ENCODE results near the gene CLDND2. TPM values are rescaled to one million over a fixed set of nuclear protein-coding genes. Genes with fewer than 3 reads are reported as not detected.
"Not testable (repeated sequence)": the region's sequence is repeated elsewhere in the genome, so short reads cannot be mapped to it uniquely, and the experiment has no call there.

The CLDND2 gene
- total RNA-seq, 4 donors from 2014 or later: not detected

DNA sequence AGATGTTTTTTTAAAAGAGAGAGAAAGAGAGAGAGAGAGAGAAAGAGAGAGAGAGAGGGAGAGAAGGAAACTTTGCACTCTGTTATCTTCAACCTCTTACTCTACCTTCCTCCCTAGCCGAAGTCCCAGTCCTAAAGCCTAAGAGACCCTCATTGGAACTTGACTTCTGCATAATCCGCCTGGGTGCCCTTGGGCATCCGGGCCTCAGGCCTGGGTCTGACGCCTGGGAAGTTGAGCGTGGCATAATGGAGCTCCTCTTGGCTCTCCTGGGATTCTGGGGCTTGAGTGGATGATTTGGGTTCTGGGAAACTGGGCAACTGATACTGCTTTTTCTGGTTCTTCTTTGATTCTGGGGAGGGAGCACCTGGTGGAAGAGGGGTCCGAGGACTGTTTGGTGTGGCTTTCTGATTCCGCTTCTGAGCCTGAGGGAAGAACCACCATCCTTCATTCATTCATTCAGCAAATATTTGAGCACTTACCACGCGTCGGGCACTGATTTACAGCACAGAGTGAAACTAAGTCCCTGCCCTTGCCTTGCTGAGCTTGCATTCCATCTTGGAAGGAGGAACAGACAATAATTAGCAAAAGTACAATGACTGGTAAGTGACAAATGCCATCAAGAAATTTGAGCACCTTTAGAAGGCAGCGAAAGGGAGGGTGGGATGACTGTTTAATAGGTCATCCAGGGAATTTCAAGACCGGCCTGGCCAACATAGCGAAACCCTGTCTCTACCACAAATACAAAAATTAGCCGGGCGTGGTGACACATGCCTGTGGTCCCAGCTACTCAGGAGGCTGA, 42.3 kb upstream of the CLDND2 start:
- Histone ChIP-seq H3K36me3 (no peaks in the 10 kb centered on the region), H3K27ac (no peak overlapping the region), H3K9me3 (no peaks in the 10 kb centered on the region), H3K27me3 (peaks cover 42% of the 10 kb centered on the region), H3K4me3 (no peak overlapping the region), H3K4me1 (no peaks in the 10 kb centered on the region)
- TF ChIP-seq POLR2A (IDR thresholded peaks at IDR 0.05) (no peak), POLR2AphosphoS5 (IDR thresholded peaks at IDR 0.05) (no peak), EP300 (IDR thresholded peaks at IDR 0.05) (no peak), CTCF (IDR thresholded peaks at IDR 0.05) (no peak)
- ATAC-seq: no peak
- WGBS, 2 donors (ENCODE audit: low coverage in 1 of 2): 85 to 88% methylated on average over 5 to 15 of the region's 15 CpGs

DNA sequence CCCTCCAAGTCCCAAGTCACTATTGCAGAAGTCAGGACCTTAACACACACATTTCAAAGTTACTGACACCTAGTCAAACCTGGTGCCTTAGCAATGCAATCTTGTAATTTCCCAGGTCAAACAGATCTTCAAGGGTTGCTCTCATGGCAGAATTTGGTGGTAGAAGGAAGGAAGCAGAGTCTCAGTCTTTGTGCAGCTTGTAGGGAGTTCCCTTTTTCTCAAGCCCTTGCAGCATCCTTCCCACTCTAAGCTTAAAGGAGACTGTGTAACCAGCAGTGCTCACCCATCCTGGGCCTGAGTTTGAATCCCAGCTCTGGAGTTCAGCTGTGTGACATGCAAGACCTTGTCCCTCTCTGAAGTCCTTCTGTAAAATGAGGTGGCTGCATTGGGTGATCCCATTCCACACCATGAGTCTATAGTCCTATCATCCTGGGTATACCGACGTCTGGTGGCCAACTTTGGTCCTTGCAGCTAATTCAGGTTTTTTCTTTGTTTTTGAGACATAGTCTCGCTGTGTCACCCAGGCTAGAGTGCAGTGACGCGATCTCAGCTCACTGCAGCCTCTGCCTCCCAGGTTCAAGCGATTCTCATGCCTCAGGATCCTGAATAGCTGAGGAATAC, 38.8 kb upstream of the CLDND2 start:
- Histone ChIP-seq H3K27ac (no peak overlapping the region), H3K27me3 (peaks cover 44% of the 10 kb centered on the region), H3K9me3 (peaks cover 0 to 6% (median 0%) of the 10 kb centered on the region in 3 donors), H3K4me1 (no peaks in the 10 kb centered on the region), H3K36me3 (no peaks in the 10 kb centered on the region), H3K4me3 (no peak overlapping the region)
- 28 to 45% methylated on average over 3 to 6 of the region's 6 CpGs for WGBS, 2 donors (ENCODE audit: low coverage in 1 of 2)
- peak; percentile 39 for ATAC-seq
- TF ChIP-seq POLR2A (IDR thresholded peaks at IDR 0.05) (no peak), CTCF (IDR thresholded peaks at IDR 0.05) (peak in 3 of 4 experiments; percentile 44 to 57 (median 49))

DNA sequence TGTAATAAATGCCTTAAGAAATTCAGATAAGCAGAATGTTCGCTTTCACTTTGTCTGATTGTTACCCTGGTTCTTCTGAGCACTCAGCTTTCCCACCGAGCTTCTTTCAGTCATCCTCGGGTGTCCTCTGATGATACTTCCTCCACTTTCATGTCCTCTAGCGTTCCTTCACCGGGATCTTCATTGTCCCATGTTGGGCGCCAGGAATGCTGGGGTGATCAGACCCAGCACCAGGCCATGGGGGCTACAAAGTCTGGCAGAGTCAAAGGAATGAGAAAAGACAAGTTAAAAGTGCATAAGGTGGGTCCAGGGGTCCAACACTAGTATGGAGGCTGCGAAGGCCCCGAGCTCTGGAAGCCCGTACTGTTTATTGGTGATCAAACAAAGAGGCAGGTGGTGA, 33.3 kb upstream of the CLDND2 start:
- Histone ChIP-seq H3K4me1 (no peaks in the 10 kb centered on the region), H3K27ac (no peak overlapping the region), H3K9me3 (peaks cover 0 to 18% (median 0%) of the 10 kb centered on the region in 3 donors), H3K4me3 (no peak overlapping the region), H3K27me3 (peaks cover 17% of the 10 kb centered on the region), H3K36me3 (no peaks in the 10 kb centered on the region)
- 95 to 98% methylated on average over 3 to 6 of the region's 9 CpGs for WGBS, 2 donors (ENCODE audit: low coverage in 1 of 2)
- TF ChIP-seq POLR2AphosphoS5 (IDR thresholded peaks at IDR 0.05) (no peak), CTCF (IDR thresholded peaks at IDR 0.05) (no peak), EP300 (IDR thresholded peaks at IDR 0.05) (no peak)
- no peak for ATAC-seq

DNA sequence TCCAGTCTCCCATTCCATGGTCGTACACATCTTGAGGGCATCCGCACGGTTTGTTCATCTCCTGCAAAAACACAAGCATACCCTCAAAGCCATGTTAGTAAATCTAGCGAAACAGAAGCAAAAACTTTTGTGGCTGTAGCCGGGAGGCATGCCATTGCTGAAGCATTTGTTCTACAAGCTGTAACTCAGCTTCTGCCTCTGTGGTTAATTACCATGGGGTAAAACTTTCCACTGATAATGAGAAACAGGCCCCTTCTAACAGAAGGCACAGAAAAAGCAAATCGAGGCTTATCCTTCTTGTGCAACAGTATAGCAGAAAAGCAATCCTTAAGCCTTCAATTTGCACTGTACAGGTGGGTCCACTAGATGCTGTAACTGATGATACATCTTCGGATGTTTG, 31.1 kb upstream of the CLDND2 start:
- peaks cover 0 to 18% (median 0%) of the 10 kb centered on the region in 3 donors for H3K9me3 ChIP-seq
- not testable (repeated sequence) for H3K27me3 ChIP-seq, H3K4me3 ChIP-seq, ATAC-seq, H3K36me3 ChIP-seq, H3K4me1 ChIP-seq, H3K27ac ChIP-seq
- 80 to 89% methylated on average over 6 to 7 of the region's 7 CpGs for WGBS, 2 donors (ENCODE audit: low coverage in 1 of 2)

GRCh38 chr19:51399231-51399630, 30.4 kb upstream of the CLDND2 start:
- ATAC-seq: no peak
- no peak for TF ChIP-seq POLR2A (IDR thresholded peaks at IDR 0.05)
- TF ChIP-seq POLR2AphosphoS5 (IDR thresholded peaks at IDR 0.05): no peak
- no peak for TF ChIP-seq CTCF (IDR thresholded peaks at IDR 0.05)
- TF ChIP-seq EP300 (IDR thresholded peaks at IDR 0.05): no peak
- Histone ChIP-seq H3K9me3 (peaks cover 0 to 18% (median 0%) of the 10 kb centered on the region in 3 donors), H3K27me3 (peaks cover under 1% of the 10 kb centered on the region), H3K4me1 (peaks cover 0 to 7% (median 5%) of the 10 kb centered on the region in 3 donors), H3K4me3 (no peak overlapping the region), H3K27ac (no peak overlapping the region), H3K36me3 (no peaks in the 10 kb centered on the region)
- whole genome bisulfite sequencing, 2 donors (ENCODE audit: low coverage in 1 of 2): 89 to 97% methylated on average over 4 to 5 of the region's 5 CpGs
